SJSA1 (cell line): ENCODE results near the gene COMMD4. TPM values are rescaled to one million over a fixed set of nuclear protein-coding genes. Genes with fewer than 3 reads are reported as not detected.
"Not testable (repeated sequence)": the region's sequence is repeated elsewhere in the genome, so short reads cannot be mapped to it uniquely, and the experiment has no call there.

ENCODE experiments used
- DNase-seq, 2 experiments: peaks; one replicate each; pipeline ENCODE4 v3.0.0-alpha.2; 2015 to 2020; ENCODE audit warnings: low spot score in 2 of 2, low read depth in 1 of 2
- H3K27ac ChIP-seq: fragments of 250-450 bp; sonication (Bioruptor Pico); 2 replicates; pipeline ENCODE4 v1.5.1; 2020; ENCODE audit warnings: mild to moderate bottlenecking, moderate library complexity
- H3K27me3 ChIP-seq: fragments of 250-450 bp; sonication (Bioruptor Pico); replicated peaks from 2 replicates; pipeline ENCODE4 v1.5.1; 2020; ENCODE audit warnings: mild to moderate bottlenecking, moderate library complexity
- H3K36me3 ChIP-seq: fragments of 250-450 bp; sonication (Bioruptor Pico); 2 replicates; pipeline ENCODE4 v1.5.1; 2020; ENCODE audit warnings: mild to moderate bottlenecking
- H3K4me1 ChIP-seq: fragments of 250-450 bp; sonication (Bioruptor Pico); replicated peaks from 2 replicates; pipeline ENCODE4 v1.6.1; 2021; ENCODE audit warnings: mild to moderate bottlenecking
- H3K4me3 ChIP-seq: fragments of 250-450 bp; sonication (Bioruptor Pico); 2 replicates; pipeline ENCODE4 v1.5.1; 2020; ENCODE audit warnings: mild to moderate bottlenecking
- H3K9me3 ChIP-seq: fragments of 250-450 bp; sonication (Bioruptor Pico); replicated peaks from 2 replicates; pipeline ENCODE4 v1.5.1; 2020; ENCODE audit warnings: mild to moderate bottlenecking
- total RNA-seq: library from RNA; depleted of rRNA; stranded (reverse); fragments of >200 nt; shearing (Covaris generic); gene quantifications from 2 replicates; pipeline ENCODE4 v1.2.3, GENCODE V29; 2014

Gene COMMD4
- total RNA-seq, 1 experiment from 2014 or later = 106 TPM

DNA sequence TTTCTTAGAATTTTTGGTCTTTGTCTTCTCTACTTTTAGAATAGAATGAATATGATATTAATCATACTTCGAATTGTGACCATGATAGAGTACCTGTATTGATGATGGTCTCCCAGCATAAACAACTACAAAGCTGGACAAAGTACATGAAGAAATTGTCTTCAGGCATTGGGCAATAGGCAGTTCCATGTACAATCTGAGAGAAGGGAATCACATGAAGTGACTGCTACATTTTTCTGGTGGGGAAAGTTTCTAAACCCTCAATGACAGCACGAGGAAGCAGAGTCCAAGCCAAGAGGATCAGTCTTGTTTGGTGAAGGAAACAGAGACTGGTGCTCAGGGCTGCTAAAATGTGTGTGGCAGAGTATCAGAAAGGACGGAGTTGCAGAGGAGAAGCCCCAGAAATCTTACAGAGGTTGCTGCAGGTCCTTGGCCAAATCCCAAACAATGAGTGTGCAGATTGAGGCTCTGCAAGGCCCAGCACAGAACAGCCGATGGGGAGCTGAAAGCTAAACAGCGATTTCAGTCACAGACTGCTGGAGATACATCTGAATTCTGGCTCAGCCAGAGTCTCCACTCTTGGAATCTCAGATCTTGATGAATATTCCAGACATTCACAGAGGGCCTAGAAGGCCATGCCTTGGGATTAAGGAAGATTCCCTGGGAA is 16.5 kb upstream of the COMMD4 start:
- DNase-seq = not testable (repeated sequence)

GRCh38 chr15:75321711-75322110 is 14.2 kb upstream of the COMMD4 start:
- Histone ChIP-seq H3K36me3 (no peaks in the 10 kb centered on the region), H3K27ac (no peak overlapping the region), H3K4me1 (no peaks in the 10 kb centered on the region), H3K9me3 (0 out of 2 replicates have a peak, but pooled peaks cover 2% of the 10 kb centered on the region), H3K27me3 (no peaks in the 10 kb centered on the region), H3K4me3 (no peak overlapping the region)
- DNase-seq = no peak

More for the DNA sequence above, 16.5 kb upstream of the COMMD4 start:
- H3K9me3 ChIP-seq, H3K27me3 ChIP-seq, H3K27ac ChIP-seq, H3K4me3 ChIP-seq, H3K36me3 ChIP-seq, H3K4me1 ChIP-seq: not testable (repeated sequence)

GRCh38 chr15:75325922-75326321 is 9.9 kb upstream of the COMMD4 start:
- Histone ChIP-seq H3K27ac (no peak overlapping the region), H3K36me3 (no peaks in the 10 kb centered on the region), H3K4me1 (no peaks in the 10 kb centered on the region), H3K9me3 (0 out of 2 replicates have a peak, but pooled peaks cover 2% of the 10 kb centered on the region), H3K4me3 (no peak overlapping the region), H3K27me3 (no peaks in the 10 kb centered on the region)
- DNase-seq = no peak

DNA sequence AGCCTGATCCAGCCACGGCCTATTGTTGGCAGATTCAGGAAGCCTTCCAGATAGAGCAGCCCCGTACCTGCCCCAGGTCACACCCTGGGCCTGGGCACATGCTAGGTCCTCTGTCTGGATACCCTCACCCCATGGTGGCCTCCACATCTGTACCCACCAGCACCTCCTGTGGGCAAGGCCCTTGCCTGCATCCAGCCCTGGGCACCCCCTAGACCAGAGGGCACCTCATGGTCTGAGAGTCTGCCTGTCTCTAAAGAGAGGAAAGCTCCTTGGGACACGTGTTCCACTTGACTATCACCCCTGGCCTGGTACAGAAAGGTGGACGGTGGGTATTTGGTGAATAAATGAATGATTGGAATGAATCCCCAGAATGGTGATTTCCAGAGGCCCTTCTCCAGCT is 8.9 kb upstream of the COMMD4 start:
- Histone ChIP-seq H3K4me3 (no peak overlapping the region), H3K9me3 (no peaks in the 10 kb centered on the region), H3K27me3 (no peaks in the 10 kb centered on the region), H3K4me1 (no peaks in the 10 kb centered on the region), H3K27ac (no peak overlapping the region), H3K36me3 (no peaks in the 10 kb centered on the region)
- no peak for DNase-seq

- H3K27ac ChIP-seq = no peak overlapping the region
- H3K27me3 ChIP-seq = no peaks in the 10 kb centered on the region
- no peaks in the 10 kb centered on the region for H3K4me1 ChIP-seq
- DNase-seq = no peak
- no peaks in the 10 kb centered on the region for H3K36me3 ChIP-seq
- no peaks in the 10 kb centered on the region for H3K9me3 ChIP-seq
- H3K4me3 ChIP-seq = no peak overlapping the region
Measured at GRCh38 chr15:75327491-75327890, 8.4 kb upstream of the COMMD4 start.

DNA sequence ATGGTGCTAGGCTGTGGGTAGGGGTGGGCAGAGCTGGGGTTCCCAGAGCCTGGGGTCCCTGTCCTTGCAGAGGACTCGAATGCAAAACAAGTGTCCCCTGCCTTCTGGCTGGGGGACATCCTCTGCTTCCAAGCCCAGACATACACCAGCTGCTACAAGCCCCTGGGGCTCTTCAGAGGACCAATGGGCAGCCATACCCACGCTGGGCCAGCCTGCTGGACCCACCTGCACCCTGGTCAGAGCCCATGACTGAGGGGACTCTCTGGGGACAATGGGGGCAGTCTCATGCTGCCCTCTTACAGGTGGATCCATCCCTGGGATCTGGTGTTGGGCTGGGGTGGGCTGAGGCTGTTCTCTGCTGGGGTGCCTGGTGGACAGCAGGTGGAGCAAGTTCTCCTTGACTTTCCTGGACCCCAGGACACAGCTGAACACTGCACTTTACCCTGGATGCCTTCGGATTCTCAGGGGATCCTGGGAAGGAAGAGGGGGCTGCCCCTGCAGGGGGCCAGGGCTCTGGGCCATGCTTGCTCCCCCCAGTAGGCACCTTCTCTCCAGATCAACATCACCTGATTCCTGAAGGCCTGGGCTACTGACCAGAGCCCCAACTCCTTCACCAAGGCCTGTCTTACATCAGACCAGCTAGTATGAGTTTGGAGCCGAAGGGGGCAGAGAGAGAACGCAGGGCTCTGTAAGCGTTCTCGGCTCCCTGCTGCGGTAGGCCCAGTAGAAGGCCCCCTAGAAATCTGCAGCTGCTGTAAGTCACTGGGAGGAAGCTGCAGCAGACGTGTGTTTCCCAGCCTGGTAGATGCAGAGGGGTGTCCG is 7.2 kb upstream of the COMMD4 start:
- H3K4me3 ChIP-seq = no peak overlapping the region
- H3K27me3 ChIP-seq = no peaks in the 10 kb centered on the region
- no peak for DNase-seq
- no peaks in the 10 kb centered on the region for H3K4me1 ChIP-seq
- no peaks in the 10 kb centered on the region for H3K36me3 ChIP-seq
- H3K27ac ChIP-seq = no peak overlapping the region
- no peaks in the 10 kb centered on the region for H3K9me3 ChIP-seq

- H3K9me3 ChIP-seq = no peaks in the 10 kb centered on the region
- no peaks in the 10 kb centered on the region for H3K4me1 ChIP-seq
- no peaks in the 10 kb centered on the region for H3K36me3 ChIP-seq
- no peak overlapping the region for H3K4me3 ChIP-seq
- no peaks in the 10 kb centered on the region for H3K27me3 ChIP-seq
- H3K27ac ChIP-seq = no peak overlapping the region
- DNase-seq = no peak
Measured at GRCh38 chr15:75329571-75329970, 6.3 kb upstream of the COMMD4 start.

- not testable (repeated sequence) for H3K4me1 ChIP-seq, H3K4me3 ChIP-seq, H3K27ac ChIP-seq, H3K9me3 ChIP-seq, H3K36me3 ChIP-seq, DNase-seq, H3K27me3 ChIP-seq
Measured at GRCh38 chr15:75332093-75332492, 3.8 kb upstream of the COMMD4 start.

- DNase-seq, H3K4me3 ChIP-seq, H3K4me1 ChIP-seq, H3K9me3 ChIP-seq, H3K27ac ChIP-seq, H3K36me3 ChIP-seq, H3K27me3 ChIP-seq: not testable (repeated sequence)
Measured at GRCh38 chr15:75333654-75334419, 2.0 kb upstream of the COMMD4 start.

DNA sequence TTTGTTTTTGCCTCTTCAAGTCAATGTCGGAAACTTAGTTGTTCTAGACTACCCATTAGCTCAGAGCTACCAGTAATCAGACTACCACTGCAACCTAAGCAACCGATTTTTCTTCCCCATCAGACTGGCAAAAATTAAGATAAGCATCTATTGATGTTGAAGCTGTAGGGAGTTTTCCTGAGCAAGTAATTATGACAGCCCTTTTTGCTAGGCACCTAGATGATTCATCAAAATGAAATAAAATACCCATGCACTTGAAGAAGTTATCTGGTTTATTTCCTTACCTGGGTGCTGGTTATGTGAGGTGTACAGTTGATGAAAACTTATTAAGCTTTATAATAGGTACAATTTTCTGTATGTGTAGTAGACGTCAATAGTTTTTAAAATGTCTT is 554 bp upstream of the COMMD4 start:
- Histone ChIP-seq H3K27me3 (no peaks in the 10 kb centered on the region), H3K36me3 (peaks cover 12% of the 10 kb centered on the region), H3K9me3 (no peaks in the 10 kb centered on the region), H3K4me3 (peak overlapping the region; percentile 60), H3K4me1 (peaks cover 15% of the 10 kb centered on the region), H3K27ac (peak overlapping the region; percentile 62)
- DNase-seq = no peak

DNA sequence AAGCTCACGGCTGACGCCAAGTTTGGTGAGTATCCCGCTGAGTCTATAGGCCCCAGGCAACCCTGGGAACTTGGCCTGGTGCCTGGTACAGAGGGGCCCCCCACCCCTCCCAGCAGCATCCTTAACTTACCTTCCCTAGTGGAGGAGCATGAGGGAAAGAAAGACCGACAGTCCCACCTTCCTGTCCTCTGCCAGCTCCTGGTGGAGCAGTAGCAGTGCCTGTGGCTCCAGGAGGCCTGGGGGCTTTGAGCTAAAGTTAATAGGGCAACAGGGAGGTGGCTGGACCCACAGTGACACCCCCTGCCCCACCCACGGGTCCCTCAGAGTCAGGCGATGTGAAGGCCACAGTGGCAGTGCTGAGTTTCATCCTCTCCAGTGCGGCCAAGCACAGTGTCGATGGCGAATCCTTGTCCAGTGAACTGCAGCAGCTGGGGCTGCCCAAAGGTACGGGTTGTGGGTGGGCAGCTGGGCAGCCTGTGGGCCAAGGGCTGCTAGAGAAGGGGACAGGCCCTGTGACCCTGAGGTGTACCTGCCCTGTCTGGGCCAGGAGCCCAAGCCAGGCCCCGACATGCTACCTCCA is 2.9 kb downstream of the COMMD4 start:
- Histone ChIP-seq H3K9me3 (no peaks in the 10 kb centered on the region), H3K4me1 (peaks cover 15% of the 10 kb centered on the region), H3K36me3 (peaks cover 17% of the 10 kb centered on the region), H3K4me3 (no peak overlapping the region), H3K27ac (no peak overlapping the region), H3K27me3 (no peaks in the 10 kb centered on the region)
- no peak for DNase-seq

DNA sequence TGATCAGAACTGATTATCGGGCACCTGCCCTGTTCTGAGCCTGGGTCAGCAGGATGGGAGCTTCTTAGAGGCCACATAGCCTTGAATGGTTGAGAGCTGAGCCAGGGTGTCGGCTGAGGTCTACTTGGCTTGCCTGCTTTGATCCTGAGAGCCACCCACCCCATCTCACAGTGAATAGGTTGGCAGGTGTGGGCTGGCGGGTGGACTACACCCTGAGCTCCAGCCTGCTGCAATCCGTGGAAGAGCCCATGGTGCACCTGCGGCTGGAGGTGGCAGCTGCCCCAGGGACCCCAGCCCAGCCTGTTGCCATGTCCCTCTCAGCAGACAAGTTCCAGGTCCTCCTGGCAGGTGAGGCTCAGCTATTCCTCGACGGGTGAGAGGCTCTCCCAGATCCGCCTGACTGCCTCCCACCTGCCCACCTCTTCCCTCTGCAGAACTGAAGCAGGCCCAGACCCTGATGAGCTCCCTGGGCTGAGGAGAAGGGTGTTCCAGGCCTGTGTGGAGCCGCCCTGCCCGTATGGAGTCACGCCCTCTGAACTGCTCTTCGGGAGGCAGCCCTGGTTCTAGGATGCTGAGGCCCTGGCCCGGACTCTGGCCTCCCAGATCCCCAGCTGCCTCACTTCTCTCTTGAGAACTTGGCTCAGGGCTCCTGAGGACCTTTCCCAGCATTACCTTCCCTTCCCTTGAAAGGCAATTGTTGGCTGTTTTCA is 3.8 kb downstream of the COMMD4 start:
- Histone ChIP-seq H3K36me3 (peaks cover 17% of the 10 kb centered on the region), H3K4me1 (peaks cover 15% of the 10 kb centered on the region), H3K27me3 (no peaks in the 10 kb centered on the region), H3K27ac (no peak overlapping the region), H3K4me3 (no peak overlapping the region), H3K9me3 (no peaks in the 10 kb centered on the region)
- DNase-seq = no peak

DNA sequence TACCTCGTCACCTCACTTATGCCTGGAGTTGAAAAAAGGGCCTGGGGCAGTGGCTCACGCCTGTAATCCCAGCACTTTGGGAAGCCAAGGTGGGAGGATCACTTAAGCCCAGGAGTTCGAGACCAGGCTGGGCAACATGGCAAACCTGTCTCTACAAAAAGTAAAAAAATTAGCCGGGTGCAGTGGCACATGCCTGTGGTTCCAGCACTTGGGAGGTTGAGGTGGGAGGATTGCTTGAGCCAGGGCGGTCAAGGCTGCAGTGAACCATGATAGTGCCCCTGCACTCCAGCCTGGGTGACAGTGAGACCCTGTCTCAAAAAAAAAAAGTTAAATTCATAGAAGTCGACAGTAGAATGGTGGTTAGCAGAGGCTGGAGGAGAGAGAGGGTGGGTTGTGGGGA is 6.4 kb downstream of the COMMD4 start:
- Histone ChIP-seq H3K9me3 (no peaks in the 10 kb centered on the region), H3K36me3 (peaks cover 17% of the 10 kb centered on the region), H3K27me3 (peaks cover 7% of the 10 kb centered on the region), H3K27ac (no peak overlapping the region), H3K4me3 (no peak overlapping the region), H3K4me1 (peaks cover 10% of the 10 kb centered on the region)
- DNase-seq = no peak
